H9 (cell line): Measurements from ENCODE around the gene KIAA1328. TPM values are rescaled to one million over a fixed set of nuclear protein-coding genes. Genes with fewer than 3 reads are reported as not detected.

Experiments
- DNase-seq: peaks from one replicate; pipeline ENCODE4 v3.0.0-alpha.2; 2017
- H2AFZ ChIP-seq: one replicate; pipeline ENCODE4 v1.6.1; 2013; ENCODE audit warnings: mild to moderate bottlenecking, low read length, control low read depth, moderate library complexity
- H2AK5ac ChIP-seq: 2 replicates; pipeline ENCODE4 v1.6.1; 2013; ENCODE audit warnings: low read length, control low read depth, mixed read lengths; ENCODE audit not compliant: insufficient read length
- H2BK120ac ChIP-seq: one replicate; pipeline ENCODE4 v1.6.1; 2013; ENCODE audit warnings: low read depth, mild to moderate bottlenecking, low read length, control low read depth, inconsistent platforms; ENCODE audit not compliant: poor library complexity, severe bottlenecking
- H2BK12ac ChIP-seq: 2 replicates; pipeline ENCODE4 v1.6.1; 2013; ENCODE audit warnings: low read length, control low read depth, mixed read lengths, low read depth; ENCODE audit not compliant: insufficient read length
- H2BK15ac ChIP-seq: 2 replicates; pipeline ENCODE4 v1.6.1; 2013; ENCODE audit warnings: low read depth, low read length, control low read depth
- H2BK20ac ChIP-seq: one replicate; pipeline ENCODE4 v1.6.1; 2013; ENCODE audit warnings: low read depth, mild to moderate bottlenecking, low read length, control low read depth, inconsistent platforms; ENCODE audit not compliant: poor library complexity, severe bottlenecking
- H2BK5ac ChIP-seq: 2 replicates; pipeline ENCODE4 v1.6.1; 2013; ENCODE audit warnings: low read length, control low read depth, mixed read lengths; ENCODE audit not compliant: insufficient read length
- H3K14ac ChIP-seq: 2 replicates; pipeline ENCODE4 v1.6.1; 2013; ENCODE audit warnings: low read length, control low read depth; ENCODE audit not compliant: insufficient read depth
- H3K18ac ChIP-seq: 2 replicates; pipeline ENCODE4 v1.6.1; 2013; ENCODE audit warnings: low read depth, mild to moderate bottlenecking, mixed read lengths, low read length, control low read depth; ENCODE audit not compliant: insufficient read length
- H3K23ac ChIP-seq: 2 replicates; pipeline ENCODE4 v1.6.1; 2013; ENCODE audit warnings: low read length, control low read depth, mixed read lengths, low read depth; ENCODE audit not compliant: insufficient read length
- H3K23me2 ChIP-seq: 2 replicates; pipeline ENCODE4 v1.6.1; 2013; ENCODE audit warnings: low read depth, mild to moderate bottlenecking, mixed read lengths, low read length, control low read depth; ENCODE audit not compliant: insufficient read length, poor library complexity, severe bottlenecking
- H3K27ac ChIP-seq: 2 replicates; pipeline ENCODE4 v1.5.1; 2013; ENCODE audit warnings: low read length, control low read depth, mixed read lengths, low read depth; ENCODE audit not compliant: insufficient read length
- H3K27me3 ChIP-seq: 2 replicates; pipeline ENCODE4 v1.6.1; 2013; ENCODE audit warnings: low read length, control low read depth, inconsistent platforms; ENCODE audit not compliant: insufficient read depth
- H3K4ac ChIP-seq: 2 replicates; pipeline ENCODE4 v1.6.1; 2013; ENCODE audit warnings: low read depth, mild to moderate bottlenecking, control low read depth, inconsistent platforms, low read length, moderate library complexity
- H3K4me1 ChIP-seq: 2 replicates; pipeline ENCODE4 v1.6.1; 2013; ENCODE audit warnings: low read length, control low read depth, inconsistent platforms; ENCODE audit not compliant: insufficient read depth
- H3K4me2 ChIP-seq: 2 replicates; pipeline ENCODE4 v1.6.1; 2013; ENCODE audit warnings: low read length, control low read depth, mixed read lengths; ENCODE audit not compliant: insufficient read length, insufficient read depth
- H3K56ac ChIP-seq: 2 replicates; pipeline ENCODE4 v1.6.1; 2013; ENCODE audit warnings: low read depth, mild to moderate bottlenecking, mixed read lengths, low read length, control low read depth; ENCODE audit not compliant: insufficient read length
- H3K79me1 ChIP-seq: 2 replicates; pipeline ENCODE4 v1.6.1; 2013; ENCODE audit warnings: low read depth, mild to moderate bottlenecking, moderate library complexity, low read length, control low read depth, inconsistent platforms; ENCODE audit not compliant: insufficient read depth, poor library complexity, severe bottlenecking
- H3K79me2 ChIP-seq: 2 replicates; pipeline ENCODE4 v1.6.1; 2013; ENCODE audit warnings: low read length, control low read depth, inconsistent platforms; ENCODE audit not compliant: insufficient read depth
- H3K9ac ChIP-seq: 2 replicates; pipeline ENCODE4 v1.6.1; 2013; ENCODE audit warnings: low read length, control low read depth, mixed read lengths; ENCODE audit not compliant: insufficient read length; ENCODE audit errors: extremely low read depth
- H3K9me3 ChIP-seq: one replicate; pipeline ENCODE4 v1.6.1; 2013; ENCODE audit warnings: low read depth, low read length, inconsistent platforms; ENCODE audit not compliant: control insufficient read depth
- H3T11ph ChIP-seq: one replicate; pipeline ENCODE4 v1.6.1; 2013; ENCODE audit warnings: mild to moderate bottlenecking, low read length, control low read depth, inconsistent platforms
- H4K20me1 ChIP-seq: one replicate; pipeline ENCODE4 v1.6.1; 2013; ENCODE audit not compliant: control insufficient read depth, insufficient read length, insufficient read depth
- H4K5ac ChIP-seq: 2 replicates; pipeline ENCODE4 v1.6.1; 2013; ENCODE audit warnings: low read depth, mild to moderate bottlenecking, mixed read lengths, low read length, control low read depth; ENCODE audit not compliant: insufficient read length
- H4K8ac ChIP-seq: replicated peaks from 2 replicates; pipeline ENCODE4 v1.6.1; 2013; ENCODE audit warnings: low read length, control low read depth, mixed read lengths, low read depth; ENCODE audit not compliant: insufficient read length
- H4K91ac ChIP-seq: 2 replicates; pipeline ENCODE4 v1.6.1; 2013; ENCODE audit warnings: low read depth, mild to moderate bottlenecking, moderate library complexity, mixed read lengths, low read length, control low read depth; ENCODE audit not compliant: insufficient read length
- H3K27ac Mint-ChIP-seq, 3 experiments: 2 replicates in 2 of 3; 3 replicates in 1 of 3; pipeline ENCODE4 v1.8.0; 2020 to 2021; ENCODE audit warnings: mixed read lengths in 3 of 3, mild to moderate bottlenecking in 1 of 3, moderate library complexity in 1 of 3
- H3K27me3 Mint-ChIP-seq: 2 replicates; pipeline ENCODE4 v1.8.0; 2021; ENCODE audit warnings: low read depth, mild to moderate bottlenecking, moderate library complexity, mixed read lengths
- H3K36me3 Mint-ChIP-seq, 3 experiments: 2 replicates in 2 of 3; 3 replicates in 1 of 3; pipeline ENCODE4 v1.8.0; 2020 to 2021; ENCODE audit warnings: low read depth in 3 of 3, mixed read lengths in 3 of 3; ENCODE audit not compliant: insufficient read depth in 1 of 3
- H3K4me1 Mint-ChIP-seq, 2 experiments: 2 replicates each; pipeline ENCODE4 v1.8.0; 2020; ENCODE audit warnings: mixed read lengths in 2 of 2
- H3K4me3 Mint-ChIP-seq, 2 experiments: 2 replicates in 1 of 2; 3 replicates in 1 of 2; pipeline ENCODE4 v1.8.0; 2020 to 2021; ENCODE audit warnings: mild to moderate bottlenecking in 2 of 2, mixed read lengths in 2 of 2, moderate library complexity in 1 of 2
- H3K9me3 Mint-ChIP-seq, 2 experiments: 2 replicates in 1 of 2; 3 replicates in 1 of 2; pipeline ENCODE4 v1.8.0; 2020; ENCODE audit warnings: mild to moderate bottlenecking in 2 of 2, mixed read lengths in 2 of 2, moderate library complexity in 1 of 2
- CTCF ChIP-seq: fragments of 200-600 bp; sonication (generic); conservative IDR thresholded peaks from 3 replicates; pipeline ENCODE4 v1.8.0; 2021; ENCODE audit warnings: antibody characterized with exemption, mild to moderate bottlenecking
- total RNA-seq: library from RNA; stranded (reverse); gene quantifications from 2 replicates; pipeline ENCODE4 v1.2.1, GENCODE V29; 2021

Gene KIAA1328
- total RNA-seq, 1 experiment from 2014 or later, result 4.9 TPM

GRCh38 chr18:37006742-37007141 lies 177.8 kb downstream of the KIAA1328 start:
- Mint-ChIP-seq H3K4me3 (no peak overlapping the region), H3K9me3 (no peaks in the 10 kb centered on the region), H3K36me3 (no peaks in the 10 kb centered on the region), H3K4me1 (peaks cover 10 to 15% of the 10 kb centered on the region in 2 experiments), H3K27ac (no peak overlapping the region), H3K27me3 (no peaks in the 10 kb centered on the region)
- Histone ChIP-seq H3K18ac (no peak overlapping the region), H3K23ac (no peak overlapping the region), H2AK5ac (no peak overlapping the region), H3K14ac (no peak overlapping the region), H4K8ac (no peak overlapping the region), H2AFZ (no peak overlapping the region), H4K20me1 (no peaks in the 10 kb centered on the region), H3K4me1 (no peaks in the 10 kb centered on the region), H3K23me2 (no peaks in the 10 kb centered on the region), H2BK12ac (no peak overlapping the region), H2BK120ac (no peak overlapping the region), H2BK15ac (no peak overlapping the region), H3K4ac (no peak overlapping the region), H3K9me3 (no peaks in the 10 kb centered on the region), H2BK5ac (no peak overlapping the region), H3K27me3 (no peaks in the 10 kb centered on the region), H3K9ac (no peak overlapping the region), H3T11ph (no peak overlapping the region), H2BK20ac (no peak overlapping the region), H4K91ac (no peak overlapping the region), H3K79me2 (no peaks in the 10 kb centered on the region), H3K56ac (no peak overlapping the region), H3K27ac (no peak overlapping the region), H4K5ac (no peak overlapping the region), H3K79me1 (no peaks in the 10 kb centered on the region), H3K4me2 (no peak overlapping the region)
- no peak for TF ChIP-seq CTCF
- DNase-seq, result no peak
